Hepatocyte (in vitro differentiated cells): ENCODE data around the gene OR10A5.

Experiments
- EZH2 ChIP-seq: fragments of 200-600 bp; sonication (generic); IDR thresholded peaks from 2 replicates; pipeline ENCODE4 v1.6.1; 2016; ENCODE audit warnings: antibody characterized with exemption, mild to moderate bottlenecking, borderline replicate concordance
- EZH2phosphoT487 ChIP-seq: fragments of 200-600 bp; sonication (generic); IDR thresholded peaks from one replicate; pipeline ENCODE4 v1.6.1; 2018; ENCODE audit warnings: antibody characterized with exemption, mild to moderate bottlenecking, low read depth, moderate library complexity; ENCODE audit not compliant: unreplicated experiment, severe bottlenecking
- TF ChIP-seq, protein P1 (sequence below): fragments of 200-600 bp; sonication (generic); IDR thresholded peaks from 2 replicates; pipeline ENCODE4 v1.5.1; 2016; ENCODE audit warnings: antibody characterized with exemption, mild to moderate bottlenecking; ENCODE audit not compliant: poor library complexity

DNA sequence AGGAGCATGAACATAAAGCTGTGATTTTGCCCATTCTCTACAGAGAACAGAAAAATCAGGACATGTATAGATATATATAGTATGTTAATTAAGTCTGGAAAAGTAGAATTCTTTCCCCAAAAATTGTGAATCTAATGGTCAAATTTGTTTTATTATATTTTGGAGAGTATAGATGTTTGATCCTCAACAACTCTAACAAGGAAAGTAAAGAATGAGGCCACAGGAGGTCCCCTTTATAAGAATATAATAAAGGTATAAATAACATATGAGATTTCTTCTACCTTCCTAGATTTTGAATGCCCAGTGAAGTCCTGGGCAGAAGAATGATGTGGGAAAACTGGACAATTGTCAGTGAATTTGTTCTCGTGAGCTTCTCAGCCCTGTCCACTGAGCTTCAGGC, 30.8 kb downstream of the OR10A5 start, which contains the start of gene OR10A4:
- TF ChIP-seq, protein P1, sequence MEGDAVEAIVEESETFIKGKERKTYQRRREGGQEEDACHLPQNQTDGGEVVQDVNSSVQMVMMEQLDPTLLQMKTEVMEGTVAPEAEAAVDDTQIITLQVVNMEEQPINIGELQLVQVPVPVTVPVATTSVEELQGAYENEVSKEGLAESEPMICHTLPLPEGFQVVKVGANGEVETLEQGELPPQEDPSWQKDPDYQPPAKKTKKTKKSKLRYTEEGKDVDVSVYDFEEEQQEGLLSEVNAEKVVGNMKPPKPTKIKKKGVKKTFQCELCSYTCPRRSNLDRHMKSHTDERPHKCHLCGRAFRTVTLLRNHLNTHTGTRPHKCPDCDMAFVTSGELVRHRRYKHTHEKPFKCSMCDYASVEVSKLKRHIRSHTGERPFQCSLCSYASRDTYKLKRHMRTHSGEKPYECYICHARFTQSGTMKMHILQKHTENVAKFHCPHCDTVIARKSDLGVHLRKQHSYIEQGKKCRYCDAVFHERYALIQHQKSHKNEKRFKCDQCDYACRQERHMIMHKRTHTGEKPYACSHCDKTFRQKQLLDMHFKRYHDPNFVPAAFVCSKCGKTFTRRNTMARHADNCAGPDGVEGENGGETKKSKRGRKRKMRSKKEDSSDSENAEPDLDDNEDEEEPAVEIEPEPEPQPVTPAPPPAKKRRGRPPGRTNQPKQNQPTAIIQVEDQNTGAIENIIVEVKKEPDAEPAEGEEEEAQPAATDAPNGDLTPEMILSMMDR, result no peak
- TF ChIP-seq EZH2 (no peak), EZH2phosphoT487 (no peak)
